NCI-H460 (cell line): Measurements from ENCODE around the gene PARD6B. TPM values are rescaled to one million over a fixed set of nuclear protein-coding genes. Genes with fewer than 3 reads are reported as not detected.

Experiments
- DNase-seq: peaks from one replicate; pipeline ENCODE4 v3.0.0-alpha.2; 2016; ENCODE audit warnings: low read depth; ENCODE audit errors: extremely low read depth
- total RNA-seq: library from RNA; depleted of rRNA; stranded (reverse); fragments of >200 nt; shearing (Covaris generic); gene quantifications from 2 replicates; pipeline ENCODE4 v1.2.3, GENCODE V29; 2014

Gene PARD6B
- total RNA-seq, 1 experiment from 2014 or later, result 6.8 TPM

GRCh38 chr20:50721881-50722281 is 9.5 kb upstream of the PARD6B start:
- no peak for DNase-seq

DNA sequence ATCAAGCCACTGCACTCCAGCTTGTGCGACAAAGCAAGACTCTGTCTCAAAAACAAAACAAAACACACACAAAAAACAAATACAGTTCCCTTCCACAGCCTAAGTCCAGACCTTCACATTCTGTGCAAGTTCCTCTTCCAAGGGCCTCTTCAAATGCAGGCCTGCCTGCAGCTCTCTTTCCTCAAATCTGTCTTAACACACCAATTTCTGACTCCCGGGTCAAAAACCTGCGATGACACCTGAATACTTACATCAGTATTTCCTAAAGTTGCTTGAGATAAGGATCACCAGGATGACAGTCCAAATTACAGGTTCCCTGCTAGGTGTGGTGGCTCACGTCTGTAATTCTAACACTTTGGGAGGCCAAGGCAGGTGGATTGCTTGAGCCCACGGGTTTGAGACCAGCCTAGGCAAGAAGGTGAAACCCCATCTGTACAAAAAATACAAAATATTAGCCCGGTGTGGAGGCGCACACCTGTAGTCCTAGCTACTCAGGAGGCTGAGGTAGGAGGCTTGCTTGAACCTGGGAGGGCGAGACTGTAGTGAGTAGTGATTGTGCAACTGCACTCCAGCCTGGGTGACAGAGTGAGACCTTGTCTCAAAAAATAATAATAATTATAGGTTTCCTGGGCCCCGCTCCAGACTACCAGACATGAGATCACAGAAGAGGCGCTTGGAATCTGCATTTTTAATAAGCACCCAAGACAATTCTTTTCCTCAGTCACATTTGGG is 8.8 kb upstream of the PARD6B start:
- no peak for DNase-seq

DNA sequence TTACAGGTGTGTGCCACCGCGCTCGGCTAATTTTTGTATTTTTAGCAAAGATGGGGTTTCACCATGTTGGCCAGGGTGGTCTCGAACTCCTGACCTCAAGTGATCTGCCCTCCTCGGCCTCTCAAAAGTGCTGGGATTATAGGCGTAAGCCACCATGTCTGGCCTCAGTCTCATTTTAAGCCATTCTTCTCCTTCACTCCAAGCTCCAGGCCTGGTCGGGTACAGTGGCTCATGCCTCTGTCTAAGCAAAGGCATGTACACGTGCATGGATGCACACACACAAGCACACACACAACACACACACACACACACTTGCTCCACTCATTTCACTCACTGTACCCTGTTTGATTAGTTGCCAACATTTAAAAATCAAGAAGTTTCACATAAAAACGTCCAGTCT is 7.7 kb upstream of the PARD6B start:
- no peak for DNase-seq

DNA sequence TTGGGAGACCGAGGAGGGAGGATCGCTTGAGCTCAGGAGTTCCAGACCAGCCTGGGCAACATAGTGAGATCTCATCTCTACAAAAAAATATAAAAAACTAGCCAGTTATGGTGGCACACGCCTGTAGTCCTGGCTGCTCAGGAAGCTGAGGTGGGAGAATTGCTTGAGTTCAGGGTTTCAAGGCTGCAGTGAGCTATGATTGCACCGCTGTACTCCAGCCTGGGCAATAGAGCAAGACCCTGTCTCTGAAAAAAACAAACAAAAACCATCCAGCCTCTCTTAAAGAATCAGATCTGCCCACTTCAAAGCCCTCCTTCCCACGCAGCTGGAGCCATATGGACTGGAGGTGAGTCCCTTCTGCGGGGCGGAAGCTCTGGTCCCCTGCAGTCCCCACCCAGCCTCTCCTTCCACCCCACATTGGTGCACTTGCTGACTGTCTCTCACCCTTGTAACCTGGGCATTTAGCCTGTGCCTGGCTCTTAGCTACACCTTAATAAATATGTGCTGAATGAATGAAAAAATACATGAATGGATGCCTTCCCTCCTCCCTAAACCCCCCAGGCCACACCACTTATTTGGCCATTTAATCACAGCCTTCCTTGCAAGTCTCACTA is 7.2 kb upstream of the PARD6B start:
- DNase-seq, result no peak

GRCh38 chr20:50724851-50725723 is 6.3 kb upstream of the PARD6B start:
- no peak for DNase-seq

DNA sequence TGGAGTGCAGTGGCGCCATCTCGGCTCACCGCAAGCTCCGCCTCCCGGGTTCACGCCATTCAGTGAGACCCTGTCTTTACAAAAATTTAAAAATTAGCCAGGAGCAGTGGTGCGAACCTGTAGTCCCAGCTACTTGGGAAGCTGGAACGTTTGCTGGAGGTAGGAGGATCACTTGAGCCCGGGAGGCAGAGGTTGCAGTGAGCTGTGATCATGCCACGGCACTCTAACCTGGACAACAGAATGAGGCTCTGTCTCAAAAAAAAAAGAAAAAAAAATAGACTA is 5.7 kb upstream of the PARD6B start:
- no peak for DNase-seq

- no peak for DNase-seq
Measured at GRCh38 chr20:50726955-50727791, 4.2 kb upstream of the PARD6B start.

GRCh38 chr20:50727792-50728485 is 3.4 kb upstream of the PARD6B start:
- DNase-seq, result no peak

GRCh38 chr20:50728486-50728980 is 2.8 kb upstream of the PARD6B start:
- no peak for DNase-seq

- no peak for DNase-seq
Measured at GRCh38 chr20:50728981-50729874, 2.2 kb upstream of the PARD6B start.

DNA sequence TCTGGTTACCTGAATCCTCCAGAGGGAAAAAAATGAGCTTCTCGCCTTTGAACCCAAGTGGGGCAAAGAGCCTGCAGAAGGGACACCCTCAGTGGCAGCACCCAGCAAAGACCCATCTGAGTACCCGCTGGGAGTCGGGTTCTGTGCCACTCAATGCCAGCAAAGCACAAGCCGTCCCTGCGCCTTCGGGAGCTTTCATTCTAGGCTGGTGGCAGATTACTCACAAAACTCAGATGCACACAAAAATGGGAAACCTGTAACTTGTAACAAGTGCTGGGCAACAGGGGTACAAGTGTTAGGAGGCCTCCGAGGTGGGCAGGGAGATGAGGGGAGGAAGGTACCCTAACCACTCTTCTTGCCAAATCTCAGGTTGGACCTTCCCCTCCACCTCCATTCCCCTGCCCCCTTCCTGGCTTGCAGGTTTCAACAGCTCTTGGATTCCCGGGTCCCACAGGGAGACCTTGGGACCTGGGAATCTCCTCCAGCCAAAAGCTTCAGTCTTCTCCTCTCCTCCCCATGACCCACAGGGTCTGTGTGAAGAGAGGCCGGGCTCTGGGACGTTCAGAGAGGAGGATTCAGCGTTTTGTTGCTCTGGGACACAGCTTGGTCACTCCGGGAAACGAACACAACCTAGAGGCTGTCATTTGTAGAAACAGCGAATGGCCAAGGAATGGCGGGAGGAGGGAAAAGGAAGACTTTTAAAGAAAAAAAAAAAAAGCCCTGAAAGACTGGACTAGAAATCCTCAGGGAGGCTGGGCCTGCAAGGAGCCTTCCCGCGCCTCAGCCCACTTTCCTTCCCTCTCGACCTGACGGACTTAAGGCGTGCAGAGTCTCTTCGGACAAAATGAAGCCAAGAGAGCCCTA is 1.2 kb upstream of the PARD6B start:
- no peak for DNase-seq

DNA sequence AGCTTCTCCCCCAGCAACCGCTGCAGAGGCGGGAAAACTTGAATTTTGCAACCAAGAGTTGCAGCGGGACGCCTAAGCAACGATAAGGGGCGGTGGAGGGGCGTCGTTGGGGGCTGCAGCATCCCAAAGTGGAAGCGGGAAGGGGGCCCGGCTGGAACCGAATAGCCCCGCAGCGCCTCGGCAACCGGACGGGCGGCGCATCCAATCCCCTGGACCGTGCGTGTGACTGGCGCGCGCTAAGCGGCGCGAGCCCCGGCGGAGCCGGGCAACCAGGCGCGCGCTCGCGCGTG is 670 bp upstream of the PARD6B start:
- no peak for DNase-seq

DNA sequence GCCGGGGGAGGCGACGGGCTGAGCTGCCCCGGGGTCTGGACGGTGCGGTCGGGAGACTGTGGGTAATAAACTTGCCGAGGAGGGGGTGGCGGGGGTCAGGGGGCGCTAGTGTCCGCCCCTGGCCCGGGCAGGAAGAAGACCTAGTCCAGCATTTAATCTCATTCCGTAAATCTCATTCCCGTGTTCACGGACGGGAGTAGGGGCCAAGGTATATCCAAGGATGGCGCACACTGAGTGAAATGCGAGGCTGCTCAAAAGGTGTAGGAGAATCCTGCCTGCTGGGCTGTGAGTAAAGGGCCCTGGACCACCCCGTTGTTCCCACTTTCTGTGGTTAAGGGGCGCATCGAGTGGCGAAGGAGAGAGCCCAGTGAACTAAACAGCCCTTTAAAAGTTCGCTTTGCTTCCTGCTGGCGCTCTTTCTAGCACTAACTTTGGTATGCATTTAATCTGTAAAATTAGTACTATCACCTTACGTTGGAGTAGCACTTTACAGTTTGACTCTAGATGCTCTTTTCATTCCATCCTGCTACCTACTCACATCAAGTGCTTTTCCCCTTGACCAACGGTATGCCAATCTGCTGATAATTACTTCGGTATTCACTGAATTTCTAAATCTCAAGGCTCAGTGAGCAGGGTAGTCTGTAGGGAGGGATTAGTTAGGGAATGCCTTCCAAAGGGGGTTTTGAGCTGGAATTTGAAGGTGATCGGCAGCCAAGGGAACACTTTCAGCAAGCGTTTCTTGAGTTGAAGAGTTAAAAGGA is 730 bp downstream of the PARD6B start:
- no peak for DNase-seq

DNA sequence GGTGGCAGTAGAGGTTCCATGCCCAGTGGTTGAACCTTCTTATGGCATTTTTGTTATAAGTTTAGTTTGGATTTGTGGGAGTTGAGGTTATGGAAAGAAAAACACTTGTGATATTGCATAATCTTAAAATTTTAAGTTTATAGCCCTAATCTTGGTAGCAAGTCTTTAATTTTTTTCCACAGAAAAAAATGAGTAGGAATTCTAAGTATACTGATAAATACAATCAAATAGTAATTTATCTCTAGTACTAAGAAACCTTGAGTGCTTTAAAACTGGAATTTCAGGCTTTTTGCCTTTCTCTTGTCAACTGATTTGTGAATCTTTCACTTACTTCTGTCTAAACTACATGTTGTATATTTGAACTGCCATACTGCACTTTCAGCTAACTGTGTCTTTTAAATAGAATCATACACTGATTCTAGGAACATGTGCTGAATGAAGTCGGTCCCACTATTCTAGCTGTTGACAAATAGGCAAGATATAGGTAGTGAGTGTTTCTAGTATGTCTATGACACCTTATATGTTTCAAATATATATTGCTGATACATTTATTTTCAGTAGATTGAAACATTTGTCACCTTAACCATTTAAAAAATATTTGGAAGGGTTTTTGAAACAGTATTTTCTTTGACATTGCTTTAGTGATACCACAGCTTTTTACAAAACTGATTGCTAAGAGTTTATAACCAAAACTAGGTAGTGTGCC is 2.4 kb downstream of the PARD6B start:
- DNase-seq, result no peak

GRCh38 chr20:50734730-50735679 is 3.6 kb downstream of the PARD6B start:
- DNase-seq, result no peak

- no peak for DNase-seq
Measured at GRCh38 chr20:50735813-50736212, 4.4 kb downstream of the PARD6B start.
